ENCODE results near the gene ACP7.

GRCh38 chr19:39125199-39125553 is 41.0 kb downstream of the ACP7 start:
- TF ChIP-seq POLR2A (IDR thresholded peaks at IDR 0.05) (no peak), CTCF (IDR thresholded peaks at IDR 0.05) (peak in 1 of 3 experiments; percentile 3)
